PC-3 (cell line): Measurements from ENCODE around the gene ST8SIA5. TPM values are rescaled to one million over a fixed set of nuclear protein-coding genes. Genes with fewer than 3 reads are reported as not detected.

ENCODE experiments used
- ATAC-seq: fragments of 200-7000 bp; cut with Tn5 transposase; 2 replicates; pipeline ENCODE4 v1.9.1; 2020; ENCODE audit warnings: mild to moderate bottlenecking, moderate library complexity
- BruUV-seq: library from RNA; stranded (reverse); fragments of 400-500 nt; replicated peaks from 2 replicates; lab custom pipeline; 2021; lab: Mats Ljungman, UMichigan
- CTCF ChIA-PET: fragments of 300-600 bp; sonication (Branson Sonifier 250); formaldehyde crosslinking; loops from one replicate; lab custom pipeline; 2022; ENCODE audit warnings: antibody characterized with exemption; lab: Charles Lee
- POLR2A ChIA-PET: fragments of 300-600 bp; sonication (Branson Sonifier 250); formaldehyde crosslinking; loops from one replicate; lab custom pipeline; 2022; ENCODE audit warnings: antibody characterized with exemption; ENCODE audit not compliant: unreplicated experiment; lab: Charles Lee
- DNase-seq: peaks from one replicate; pipeline ENCODE4 v3.0.0-alpha.2; 2015
- H2AFZ ChIP-seq: fragments of 300-600 bp; sonication (generic); 2 replicates; pipeline ENCODE4 v1.6.0; 2016; ENCODE audit warnings: antibody characterized with exemption, low read length
- H3F3A ChIP-seq: fragments of 300-600 bp; sonication (generic); one replicate; pipeline ENCODE4 v1.6.0; 2017; ENCODE audit warnings: antibody characterized with exemption, low read length, control low read depth, mild to moderate bottlenecking; ENCODE audit not compliant: unreplicated experiment
- H3K27ac ChIP-seq: fragments of 300-600 bp; sonication (generic); 2 replicates; pipeline ENCODE4 v1.5.1; 2016; ENCODE audit warnings: mild to moderate bottlenecking, low read length
- H3K27me3 ChIP-seq: fragments of 300-600 bp; sonication (generic); 2 replicates; pipeline ENCODE4 v1.6.1; 2016; ENCODE audit warnings: low read length, mixed read lengths
- H3K36me3 ChIP-seq: fragments of 300-600 bp; sonication (generic); 2 replicates; pipeline ENCODE4 v1.6.1; 2016; ENCODE audit warnings: low read depth, mixed run types, low read length, mixed read lengths
- H3K4me1 ChIP-seq: fragments of 300-600 bp; sonication (generic); 2 replicates; pipeline ENCODE4 v1.5.1; 2016; ENCODE audit warnings: low read length; ENCODE audit not compliant: insufficient read depth
- H3K4me2 ChIP-seq: fragments of 300-600 bp; sonication (generic); 2 replicates; pipeline ENCODE4 v1.6.0; 2016; ENCODE audit warnings: low read length
- H3K4me3 ChIP-seq: fragments of 300-600 bp; sonication (generic); 2 replicates; pipeline ENCODE4 v1.5.1; 2016; ENCODE audit warnings: mild to moderate bottlenecking, low read length, mixed read lengths
- H3K79me2 ChIP-seq: fragments of 300-600 bp; sonication (generic); 2 replicates; pipeline ENCODE4 v1.6.1; 2017; ENCODE audit warnings: low read length, mixed read lengths
- H3K9ac ChIP-seq: fragments of 300-600 bp; sonication (generic); 2 replicates; pipeline ENCODE4 v1.6.0; 2016; ENCODE audit warnings: mild to moderate bottlenecking, low read length
- H3K9me2 ChIP-seq: fragments of 300-600 bp; sonication (generic); replicated peaks from 2 replicates; pipeline ENCODE4 v1.6.1; 2016; ENCODE audit warnings: mixed run types, low read length, mixed read lengths
- H3K9me3 ChIP-seq: fragments of 300-600 bp; sonication (generic); 2 replicates; pipeline ENCODE4 v1.6.1; 2016; ENCODE audit warnings: low read length, mixed read lengths
- H4K20me1 ChIP-seq: fragments of 300-600 bp; sonication (generic); 2 replicates; pipeline ENCODE4 v1.6.1; 2016; ENCODE audit warnings: low read length, mixed read lengths
- EZH2 ChIP-seq: fragments of 300-600 bp; sonication (generic); IDR thresholded peaks from one replicate; pipeline ENCODE4 v1.6.1; 2017; ENCODE audit warnings: antibody characterized with exemption, mild to moderate bottlenecking, low read length; ENCODE audit not compliant: unreplicated experiment
- EZH2phosphoT487 ChIP-seq: fragments of 300-600 bp; sonication (generic); IDR thresholded peaks from 2 replicates; pipeline ENCODE4 v1.6.1; 2018; ENCODE audit warnings: mild to moderate bottlenecking, antibody characterized with exemption, low read length, borderline replicate concordance
- intact Hi-C: fragments of 100-400 bp; cut with micrococcal nuclease; formaldehyde crosslinking; loops from 2 replicates; pipeline ENCODE4 v1.9.0; 2023
- total RNA-seq: library from RNA; depleted of rRNA; stranded (reverse); fragments of >200 nt; gene quantifications from 2 replicates; pipeline ENCODE4 v1.2.3, GENCODE V29; 2014
- TF ChIP-seq, protein P1 (sequence below): fragments of 300-600 bp; sonication (generic); conservative IDR thresholded peaks from 2 replicates; pipeline ENCODE4 v1.5.1; 2017; ENCODE audit warnings: antibody characterized with exemption, low read depth, mild to moderate bottlenecking, low read length

ST8SIA5 gene
- total RNA-seq, 1 experiment from 2014 or later: 0.04 TPM

DNA sequence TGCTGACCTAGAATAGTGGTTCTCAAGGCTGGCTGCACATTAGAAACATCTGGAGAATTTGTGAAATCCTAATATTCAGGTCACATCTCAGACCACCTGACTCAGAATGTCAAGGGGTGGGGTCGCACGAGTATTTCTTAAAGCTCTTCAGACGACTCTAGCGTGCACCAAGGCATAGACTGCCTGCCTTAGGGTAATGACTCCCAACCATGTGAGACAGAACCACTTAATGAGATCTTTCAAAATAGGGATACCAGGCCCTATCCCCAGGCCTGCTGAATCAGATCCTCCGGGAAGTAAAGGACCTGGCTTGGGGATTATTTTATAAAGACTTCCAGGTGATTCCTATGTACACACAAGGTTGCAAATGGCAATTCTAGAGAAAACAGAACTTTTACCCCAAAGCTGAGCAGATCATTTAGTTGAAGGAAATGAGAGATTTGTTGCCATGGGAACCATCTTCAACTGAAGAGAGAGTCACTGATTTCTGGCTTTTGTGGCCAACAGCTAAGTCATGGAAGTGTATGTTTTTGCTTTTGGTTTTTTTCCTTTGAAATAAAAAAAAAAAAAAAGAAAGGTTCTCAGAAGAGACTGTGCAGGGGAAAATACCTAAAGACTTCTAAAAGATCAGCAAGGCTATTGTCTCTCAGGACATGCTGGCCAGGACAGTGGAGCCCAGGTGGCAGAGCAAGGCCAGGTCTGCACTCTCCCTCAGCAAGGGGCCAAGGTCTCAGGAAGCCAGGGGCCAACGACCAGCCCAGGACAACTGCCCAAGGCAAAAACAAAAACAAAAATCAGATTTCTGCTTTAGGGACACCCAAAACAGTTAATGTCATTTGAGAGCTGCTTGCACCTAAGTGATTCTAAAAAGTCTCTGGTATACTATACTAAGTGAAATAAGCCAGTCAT lies 84.5 kb downstream of the ST8SIA5 start:
- Histone ChIP-seq H3K9ac (no peak overlapping the region), H3K9me2 (no peaks in the 10 kb centered on the region), H3K27me3 (no peaks in the 10 kb centered on the region), H3K36me3 (no peaks in the 10 kb centered on the region), H4K20me1 (no peaks in the 10 kb centered on the region), H3K4me3 (no peak overlapping the region), H3K9me3 (no peaks in the 10 kb centered on the region), H3K4me1 (peaks cover 12% of the 10 kb centered on the region), H3K4me2 (no peak overlapping the region), H2AFZ (no peak overlapping the region), H3F3A (no peaks in the 10 kb centered on the region), H3K27ac (no peak overlapping the region), H3K79me2 (no peaks in the 10 kb centered on the region)
- TF ChIP-seq EZH2phosphoT487 (no peak), EZH2 (no peak)
- TF ChIP-seq, protein P1, sequence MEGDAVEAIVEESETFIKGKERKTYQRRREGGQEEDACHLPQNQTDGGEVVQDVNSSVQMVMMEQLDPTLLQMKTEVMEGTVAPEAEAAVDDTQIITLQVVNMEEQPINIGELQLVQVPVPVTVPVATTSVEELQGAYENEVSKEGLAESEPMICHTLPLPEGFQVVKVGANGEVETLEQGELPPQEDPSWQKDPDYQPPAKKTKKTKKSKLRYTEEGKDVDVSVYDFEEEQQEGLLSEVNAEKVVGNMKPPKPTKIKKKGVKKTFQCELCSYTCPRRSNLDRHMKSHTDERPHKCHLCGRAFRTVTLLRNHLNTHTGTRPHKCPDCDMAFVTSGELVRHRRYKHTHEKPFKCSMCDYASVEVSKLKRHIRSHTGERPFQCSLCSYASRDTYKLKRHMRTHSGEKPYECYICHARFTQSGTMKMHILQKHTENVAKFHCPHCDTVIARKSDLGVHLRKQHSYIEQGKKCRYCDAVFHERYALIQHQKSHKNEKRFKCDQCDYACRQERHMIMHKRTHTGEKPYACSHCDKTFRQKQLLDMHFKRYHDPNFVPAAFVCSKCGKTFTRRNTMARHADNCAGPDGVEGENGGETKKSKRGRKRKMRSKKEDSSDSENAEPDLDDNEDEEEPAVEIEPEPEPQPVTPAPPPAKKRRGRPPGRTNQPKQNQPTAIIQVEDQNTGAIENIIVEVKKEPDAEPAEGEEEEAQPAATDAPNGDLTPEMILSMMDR: no peak
- DNase-seq: no peak
- POLR2A ChIA-PET: no interaction called here
- intact Hi-C loops: no loop called here
- no TSS peak for BruUV-seq
- ATAC-seq: no peak
- CTCF ChIA-PET: no interaction called here

DNA sequence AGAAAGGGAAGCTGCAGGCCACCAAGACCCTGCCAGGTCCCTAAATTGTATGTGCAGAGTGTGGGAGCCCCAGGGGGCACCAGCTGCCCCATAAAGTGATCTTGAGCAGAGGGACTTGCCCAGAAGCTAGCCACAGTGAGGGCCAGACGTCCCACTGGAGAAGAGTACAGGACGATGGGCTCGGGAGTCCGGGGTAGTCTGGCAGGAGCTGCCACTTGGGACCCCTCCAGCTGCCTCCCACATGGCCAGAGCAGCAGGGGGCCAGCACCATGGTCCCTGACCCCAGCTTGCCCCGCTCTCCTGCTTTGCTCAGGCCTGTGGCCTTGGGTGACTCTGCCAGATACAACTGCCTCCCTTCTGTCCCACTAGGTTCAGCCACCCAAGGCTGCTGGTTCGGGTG lies 88.2 kb downstream of the ST8SIA5 start:
- BruUV-seq: no TSS peak
- intact Hi-C loops: no loop called here
- POLR2A ChIA-PET: no interaction called here
- ATAC-seq (no peak), DNase-seq (no peak)
- Histone ChIP-seq H3K27me3 (no peaks in the 10 kb centered on the region), H3K27ac (no peak overlapping the region), H4K20me1 (no peaks in the 10 kb centered on the region), H3K9ac (no peak overlapping the region), H3K4me3 (no peak overlapping the region), H3K79me2 (no peaks in the 10 kb centered on the region), H3K4me2 (no peak overlapping the region), H2AFZ (no peak overlapping the region), H3K4me1 (no peaks in the 10 kb centered on the region), H3K9me2 (no peaks in the 10 kb centered on the region), H3F3A (no peaks in the 10 kb centered on the region), H3K9me3 (no peaks in the 10 kb centered on the region), H3K36me3 (no peaks in the 10 kb centered on the region)
- CTCF ChIA-PET: no interaction called here
- TF ChIP-seq, protein P1: no peak
- no peak for TF ChIP-seq EZH2
- no peak for TF ChIP-seq EZH2phosphoT487

DNA sequence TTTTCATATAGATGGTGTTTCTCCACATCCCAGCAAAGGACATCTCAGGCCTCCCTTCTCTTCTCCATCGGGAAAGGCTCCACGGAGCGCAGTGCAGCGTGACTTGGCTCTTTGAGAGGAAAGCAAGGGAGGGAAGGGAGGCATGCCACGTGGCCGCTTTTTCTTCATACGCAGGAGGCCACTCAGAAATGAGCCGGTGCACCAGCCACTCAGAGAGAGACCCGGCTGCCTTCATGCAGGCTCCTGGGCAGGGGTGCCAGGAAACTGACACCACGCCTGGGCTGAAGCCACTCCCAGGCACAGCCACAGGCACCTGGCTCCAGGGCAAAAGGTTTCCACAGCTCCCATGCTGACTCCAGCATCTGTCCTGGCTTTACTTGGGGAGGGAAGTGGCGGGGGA lies 88.7 kb downstream of the ST8SIA5 start:
- H3K4me1 ChIP-seq: no peaks in the 10 kb centered on the region
- H3F3A ChIP-seq: no peaks in the 10 kb centered on the region
- no peak for TF ChIP-seq EZH2
- TF ChIP-seq EZH2phosphoT487: no peak
- TF ChIP-seq, protein P1: no peak
- POLR2A ChIA-PET: no interaction called here
- ATAC-seq (no peak), DNase-seq (no peak)
- CTCF ChIA-PET: no interaction called here
- H3K4me3 ChIP-seq: no peak overlapping the region
- H3K9me3 ChIP-seq: no peaks in the 10 kb centered on the region
- no peaks in the 10 kb centered on the region for H3K79me2 ChIP-seq
- no TSS peak for BruUV-seq
- no peaks in the 10 kb centered on the region for H3K27me3 ChIP-seq
- H3K9ac ChIP-seq: no peak overlapping the region
- intact Hi-C loops: no loop called here
- H2AFZ ChIP-seq: no peak overlapping the region
- no peaks in the 10 kb centered on the region for H3K9me2 ChIP-seq
- no peaks in the 10 kb centered on the region for H3K36me3 ChIP-seq
- no peak overlapping the region for H3K4me2 ChIP-seq
- no peaks in the 10 kb centered on the region for H4K20me1 ChIP-seq
- no peak overlapping the region for H3K27ac ChIP-seq
